RCC 7860 (cell line): Measurements from ENCODE around the gene SLC7A10.
"Not testable (repeated sequence)": the region's sequence is repeated elsewhere in the genome, so short reads cannot be mapped to it uniquely, and the experiment has no call there.

Experiments
- DNase-seq: peaks from one replicate; pipeline ENCODE4 v3.0.0-alpha.2; 2015; ENCODE audit warnings: low spot score
- FAIRE-seq: peaks from 2 replicates; lab custom pipeline; 2012; peaks lifted over from hg19 to GRCh38; lab: Jason Lieb, UNC

Gene SLC7A10

DNA sequence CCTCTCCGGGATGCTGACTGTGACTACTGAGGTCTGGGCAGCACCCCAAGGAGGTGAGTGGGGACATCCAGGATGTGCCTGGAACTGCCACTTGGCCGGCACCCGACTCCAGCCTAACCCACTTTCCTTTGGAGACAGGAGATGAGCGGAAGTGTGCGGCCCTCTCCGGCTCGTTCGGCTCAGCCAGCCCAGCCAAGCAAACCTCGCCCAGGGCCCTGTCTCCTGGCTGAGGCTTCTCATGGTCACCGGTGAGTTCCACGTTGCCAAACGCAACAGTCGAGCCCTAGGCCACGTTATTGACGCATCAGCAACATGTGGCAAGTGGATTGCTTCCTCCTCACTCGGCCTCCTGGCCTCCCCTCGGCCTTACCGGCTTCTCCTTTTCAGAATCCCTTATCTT, 5.5 kb downstream of the SLC7A10 start:
- no peak for FAIRE-seq

DNA sequence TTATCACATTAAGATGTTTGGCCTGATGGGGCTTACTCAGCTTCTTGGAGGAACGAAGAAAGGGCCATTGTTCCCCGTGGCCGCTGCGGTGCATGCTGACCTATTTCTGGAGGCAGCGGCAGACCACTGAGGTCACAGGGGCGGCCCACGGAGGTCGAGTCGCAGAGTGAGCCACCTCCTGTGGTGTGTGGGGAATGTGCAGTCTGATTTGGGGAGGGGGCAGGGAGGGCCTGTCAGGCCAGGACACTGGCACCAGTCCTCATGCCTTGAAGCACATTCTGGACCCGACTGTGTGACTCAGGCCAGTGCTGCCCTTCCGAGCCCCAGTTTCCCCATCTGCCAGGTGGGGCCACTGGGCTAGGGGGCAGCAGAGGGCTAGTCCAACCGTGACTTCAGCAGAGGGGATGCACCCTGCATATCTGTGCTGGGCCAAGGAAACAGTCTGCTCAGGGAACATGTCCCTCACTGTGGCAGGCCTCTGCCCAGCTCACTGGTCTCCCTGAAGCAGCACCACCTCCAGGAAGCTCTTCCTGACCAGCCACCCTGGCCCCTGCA, 6.3 kb downstream of the SLC7A10 start:
- FAIRE-seq: no peak
- DNase-seq: no peak

More for the DNA sequence above, 5.5 kb downstream of the SLC7A10 start:
- no peak for DNase-seq

DNA sequence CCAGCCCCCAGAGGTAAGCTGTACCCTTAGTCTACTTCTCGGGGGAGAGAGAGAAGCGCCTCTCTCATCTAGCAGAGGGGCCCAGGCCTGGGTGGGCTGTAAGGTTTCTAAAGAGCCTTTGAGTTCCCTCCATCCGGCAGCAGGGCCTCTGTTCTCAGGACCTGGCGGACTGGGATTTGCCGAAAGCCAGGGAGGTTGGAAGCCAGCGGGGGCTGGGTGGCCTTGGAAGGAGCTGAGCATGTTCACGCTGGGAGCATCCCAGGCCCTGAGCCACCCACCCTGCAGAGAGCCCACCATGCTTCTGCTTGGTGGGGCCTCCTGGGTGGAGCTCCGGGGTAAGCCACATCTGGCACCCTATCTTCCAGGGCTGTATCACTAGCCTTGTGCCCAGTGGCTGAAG, 7.8 kb downstream of the SLC7A10 start:
- DNase-seq (no peak), FAIRE-seq (no peak)

DNA sequence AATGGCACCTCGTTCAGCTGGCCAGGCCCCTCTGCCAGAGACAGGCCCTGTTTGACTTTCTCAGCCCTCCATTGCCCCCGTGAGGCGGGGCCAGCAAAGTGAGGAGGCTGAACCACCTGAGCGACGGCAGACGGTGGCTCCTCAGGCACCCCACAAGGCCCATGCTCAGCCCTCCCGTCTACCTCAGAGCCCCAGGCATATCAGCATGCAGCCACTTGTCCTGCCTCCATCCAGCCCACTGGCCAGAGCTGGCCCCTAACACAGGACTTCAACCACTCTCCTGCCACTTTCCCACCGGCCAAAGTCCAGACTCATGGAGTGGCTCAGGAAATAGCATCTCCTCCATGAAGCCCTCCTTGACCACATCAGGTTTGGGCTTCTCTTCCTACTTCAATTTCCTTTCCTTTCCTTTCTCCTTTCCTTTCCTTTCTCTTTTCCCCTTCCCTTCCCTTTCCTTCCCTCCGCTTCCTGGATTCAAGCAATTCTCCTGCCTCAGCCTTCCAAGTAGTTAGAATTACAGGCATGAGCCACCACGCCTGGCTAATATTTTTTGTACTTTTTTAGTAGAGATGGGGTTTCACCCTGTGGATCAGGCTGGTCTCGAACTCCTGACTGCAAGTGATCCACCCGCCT, 9.3 kb downstream of the SLC7A10 start:
- FAIRE-seq (no peak), DNase-seq (no peak)

DNA sequence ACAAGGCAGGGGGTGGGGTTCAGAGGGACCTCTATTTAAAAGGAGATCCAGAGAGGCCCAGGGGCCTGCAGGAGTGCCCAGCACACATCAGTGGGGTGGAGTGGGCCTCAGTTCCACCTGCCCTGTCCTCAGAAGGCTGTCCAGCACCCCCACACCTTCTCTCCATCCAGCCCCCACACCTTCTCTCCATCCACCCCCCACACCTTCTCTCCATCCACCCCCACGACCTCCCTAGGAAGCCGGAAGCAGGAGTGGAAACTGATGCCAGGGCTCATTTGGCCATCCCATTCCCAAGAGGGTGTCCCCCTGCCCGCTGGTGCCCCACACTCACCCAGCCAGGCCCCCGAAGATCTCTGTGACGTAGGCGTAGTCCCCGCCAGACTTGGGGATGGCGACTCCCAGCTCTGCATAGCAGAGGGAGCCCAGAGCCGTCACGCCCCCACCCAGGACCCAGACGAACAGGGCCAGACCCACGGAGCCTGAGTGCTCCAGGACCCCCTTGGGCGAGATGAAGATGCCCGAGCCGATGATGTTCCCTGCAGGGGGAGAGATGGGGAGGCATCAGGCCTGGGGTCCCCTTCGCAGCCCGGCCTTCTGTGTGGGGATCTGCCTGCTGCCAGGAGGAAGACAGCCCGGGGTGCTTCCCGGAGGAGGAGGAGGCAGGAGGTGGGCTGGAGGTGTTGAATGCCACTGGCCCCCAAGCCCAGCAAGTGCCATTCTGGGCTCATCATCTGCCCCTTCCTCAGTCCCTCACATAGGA, 10.0 kb downstream of the SLC7A10 start:
- no peak for FAIRE-seq
- no peak for DNase-seq

DNA sequence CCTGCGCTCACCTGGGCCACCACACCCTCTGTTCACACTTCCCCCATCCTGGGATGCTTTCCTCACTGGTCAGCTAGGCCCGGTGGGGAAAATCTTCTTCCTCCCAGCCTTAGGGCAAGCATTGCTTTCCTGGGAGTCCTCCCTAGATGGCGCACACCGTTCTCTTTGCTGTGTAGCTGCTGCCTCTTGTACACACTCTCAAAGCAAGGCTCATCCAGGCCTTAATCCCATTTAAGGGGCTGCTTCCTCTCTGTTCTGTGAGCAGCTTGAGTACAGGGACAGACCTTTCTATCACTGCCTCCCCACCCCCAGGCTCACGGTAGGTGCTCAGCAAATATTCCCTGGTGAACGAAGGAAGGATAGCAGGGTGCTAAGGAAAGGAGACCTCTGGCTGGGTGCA, 11.1 kb downstream of the SLC7A10 start:
- FAIRE-seq (no peak), DNase-seq (no peak)

DNA sequence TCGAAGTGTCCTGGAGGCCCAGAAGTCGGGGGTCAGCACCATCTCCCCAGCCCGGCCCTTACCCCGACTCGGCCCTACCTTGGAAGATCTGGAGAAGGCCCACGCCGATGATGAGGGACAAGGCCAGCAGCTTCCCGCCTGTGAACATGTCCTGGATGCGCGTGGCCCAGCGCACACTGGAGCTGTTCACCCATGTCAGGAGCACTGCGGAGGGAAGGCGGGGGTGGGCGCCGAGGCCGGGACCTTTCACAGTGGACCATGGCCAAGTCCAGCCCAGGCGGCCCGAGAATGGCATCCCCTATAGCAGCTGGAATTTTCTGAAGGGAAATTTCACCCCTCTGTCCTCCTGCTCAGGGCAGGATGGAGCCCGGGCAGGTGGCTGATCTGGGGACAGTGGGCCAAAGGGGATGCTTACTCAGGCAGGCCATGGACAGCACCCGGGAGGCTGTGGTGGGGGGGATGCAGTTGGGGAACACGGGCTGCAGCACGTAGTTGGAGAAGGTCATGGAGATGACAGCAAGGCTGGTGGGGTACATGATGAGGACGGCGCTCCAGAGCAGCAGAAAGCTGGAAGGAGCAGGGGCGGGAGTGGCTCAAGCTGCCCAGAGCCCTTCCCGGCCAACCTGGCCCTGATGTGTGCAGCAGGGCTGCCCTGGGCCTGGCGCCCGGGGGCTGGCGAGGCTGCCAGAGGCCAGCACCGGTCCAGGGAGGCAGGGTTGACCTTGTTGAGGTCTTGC, 13.0 kb downstream of the SLC7A10 start:
- DNase-seq (no peak), FAIRE-seq (no peak)

DNA sequence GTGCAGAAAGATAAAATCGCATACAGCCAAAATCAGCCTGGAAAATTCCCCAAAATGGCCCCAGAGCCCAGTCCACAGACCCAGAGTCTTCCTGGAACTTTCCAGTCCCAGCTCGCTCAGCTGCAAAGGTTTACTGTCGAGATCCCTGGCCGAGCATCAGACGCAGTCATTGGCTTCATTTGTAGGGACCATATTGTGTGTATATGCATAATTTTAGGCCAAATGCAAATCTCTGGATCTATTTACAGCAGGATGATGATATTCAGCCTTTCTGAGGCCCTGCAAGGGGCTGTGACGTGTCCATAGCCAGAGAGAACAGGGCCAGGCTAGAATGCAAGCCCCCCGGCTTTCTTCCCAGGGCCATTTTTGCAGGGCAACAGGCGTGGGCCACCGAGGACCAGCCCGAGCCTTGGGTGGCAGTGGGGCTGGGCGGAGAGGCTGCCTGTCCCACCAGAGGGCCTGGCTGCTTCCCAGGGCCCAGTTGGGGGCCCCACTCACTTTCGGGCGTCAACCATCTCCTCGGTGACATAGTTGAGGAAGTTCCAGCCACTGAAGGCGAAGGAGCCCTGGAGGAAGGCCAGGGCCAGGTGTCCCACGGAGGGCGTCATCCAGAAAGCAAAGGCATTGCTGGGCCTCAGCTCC, 13.7 kb downstream of the SLC7A10 start:
- no peak for FAIRE-seq
- DNase-seq: no peak

DNA sequence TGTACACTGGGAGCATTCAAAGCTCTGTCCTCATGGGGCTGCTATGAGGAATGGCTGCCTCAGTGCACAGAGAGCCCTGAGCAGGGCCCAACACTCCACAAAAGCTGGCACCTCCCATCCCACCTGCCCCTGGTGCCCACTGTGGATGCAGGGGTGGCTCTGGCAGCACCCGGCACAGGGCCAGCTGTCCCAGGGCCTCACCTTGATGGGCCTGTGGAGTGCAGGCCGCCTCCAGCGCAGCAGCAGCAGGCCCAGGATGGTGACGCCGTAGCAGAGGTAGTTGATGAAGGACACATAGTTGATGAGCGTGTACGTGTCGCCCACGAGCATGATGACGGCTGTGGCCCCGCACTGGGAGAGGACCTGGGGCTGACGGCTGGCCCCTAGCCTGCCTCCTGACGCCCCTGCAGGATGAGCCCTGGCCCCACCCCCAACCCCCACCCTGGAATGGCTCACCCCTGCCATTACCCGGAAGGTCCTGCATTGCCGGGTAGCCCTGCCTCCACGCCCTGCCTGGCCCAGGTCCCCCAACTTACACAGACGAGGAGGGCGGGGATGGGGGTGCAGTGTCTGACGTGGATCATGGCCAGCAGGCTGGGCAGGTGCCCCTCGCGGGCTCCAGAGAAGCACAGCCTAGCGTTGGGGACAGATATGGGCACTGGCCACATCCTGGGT, 15.2 kb downstream of the SLC7A10 start:
- DNase-seq: no peak
- FAIRE-seq: no peak

DNA sequence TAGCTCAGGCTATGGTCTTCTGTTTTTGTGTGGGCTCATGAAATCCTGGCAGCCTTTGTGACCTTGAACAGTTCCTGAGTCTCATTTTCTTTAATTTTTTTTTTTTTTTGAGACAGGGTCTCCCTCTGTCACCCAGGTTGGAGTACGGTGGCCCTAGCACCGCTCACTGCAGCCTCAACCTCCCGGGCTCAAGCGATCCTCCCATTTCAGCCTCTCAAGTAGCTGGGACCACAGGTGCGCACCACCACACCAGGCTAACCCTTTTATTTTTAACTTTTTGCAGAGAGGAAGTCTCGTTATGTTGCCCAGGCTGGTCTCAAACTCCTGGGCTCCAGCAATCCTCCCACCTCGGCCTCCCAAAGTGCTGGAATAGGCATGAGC, 15.8 kb downstream of the SLC7A10 start:
- not testable (repeated sequence) for DNase-seq, FAIRE-seq

DNA sequence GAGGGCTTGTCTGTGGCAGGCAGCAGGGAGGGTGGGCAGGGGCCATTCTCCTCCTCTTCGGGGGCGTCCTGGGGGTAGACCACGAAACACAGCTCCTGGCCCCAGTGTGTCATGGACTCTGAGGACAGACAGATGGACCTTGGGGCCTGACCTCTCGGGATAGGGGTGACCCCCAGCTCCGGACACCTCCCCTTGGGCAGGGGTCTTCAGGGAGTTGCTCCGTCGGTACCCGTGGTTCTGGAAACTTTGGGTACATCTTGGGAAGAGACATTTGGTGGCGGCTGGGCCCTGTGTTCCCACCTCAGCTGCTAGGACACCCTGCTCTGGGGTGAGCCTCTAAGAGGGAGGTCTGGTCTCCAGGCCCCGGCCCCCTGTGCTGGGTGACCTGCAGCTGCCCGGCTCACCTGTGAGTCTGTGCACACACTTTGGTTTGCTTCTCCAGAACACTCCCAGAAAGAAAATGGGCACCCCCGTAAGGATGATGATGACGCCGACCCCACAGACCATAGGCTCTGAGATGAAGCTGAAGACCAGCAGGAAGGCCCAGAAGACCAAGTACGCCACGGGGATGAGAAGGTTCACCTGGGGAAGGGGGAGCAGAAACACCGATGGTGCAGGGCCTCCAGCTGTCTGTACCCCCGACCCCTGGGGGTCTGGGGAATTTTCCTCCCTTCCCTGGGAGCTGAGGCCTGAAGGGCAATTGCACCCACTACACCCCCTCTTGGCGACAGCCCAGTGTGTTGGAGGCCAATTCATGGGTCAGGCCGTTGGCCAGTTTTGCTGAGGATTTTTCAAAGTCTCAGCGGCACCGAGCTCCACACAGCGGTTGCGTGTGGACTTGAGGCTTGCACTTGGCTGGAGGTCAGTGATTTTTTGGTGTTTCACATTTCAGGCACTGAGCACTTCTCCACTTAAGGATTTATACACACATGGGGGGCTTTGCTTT, 16.5 kb downstream of the SLC7A10 start:
- no peak for FAIRE-seq

DNA sequence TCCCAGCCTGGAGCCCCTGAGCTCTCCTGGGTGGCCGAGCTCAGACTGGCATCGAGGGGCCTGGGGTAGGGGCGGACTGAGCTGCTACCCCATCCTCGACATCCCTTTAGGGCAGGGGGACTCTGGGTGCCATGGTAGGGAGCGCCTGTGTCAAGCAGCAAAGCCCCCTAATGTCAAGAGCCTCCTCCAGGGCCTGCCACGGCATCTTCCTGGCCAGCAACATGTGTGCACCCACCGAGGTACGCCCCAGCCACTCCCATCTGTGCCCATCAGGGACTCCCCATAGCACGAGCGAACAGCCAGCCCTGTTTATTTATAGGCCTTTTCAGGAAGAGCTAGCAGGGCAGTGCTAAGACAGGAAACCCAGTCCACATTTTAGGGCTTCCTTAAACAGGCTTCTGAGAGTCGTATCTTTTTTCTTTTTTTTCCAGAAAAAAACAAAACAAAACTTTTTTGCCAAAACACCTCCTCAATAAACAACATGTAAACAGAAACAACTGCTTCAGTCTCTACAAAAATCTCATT, 17.2 kb downstream of the SLC7A10 start:
- DNase-seq (no peak), FAIRE-seq (no peak)

More for the DNA sequence above, 16.5 kb downstream of the SLC7A10 start:
- no peak for DNase-seq

DNA sequence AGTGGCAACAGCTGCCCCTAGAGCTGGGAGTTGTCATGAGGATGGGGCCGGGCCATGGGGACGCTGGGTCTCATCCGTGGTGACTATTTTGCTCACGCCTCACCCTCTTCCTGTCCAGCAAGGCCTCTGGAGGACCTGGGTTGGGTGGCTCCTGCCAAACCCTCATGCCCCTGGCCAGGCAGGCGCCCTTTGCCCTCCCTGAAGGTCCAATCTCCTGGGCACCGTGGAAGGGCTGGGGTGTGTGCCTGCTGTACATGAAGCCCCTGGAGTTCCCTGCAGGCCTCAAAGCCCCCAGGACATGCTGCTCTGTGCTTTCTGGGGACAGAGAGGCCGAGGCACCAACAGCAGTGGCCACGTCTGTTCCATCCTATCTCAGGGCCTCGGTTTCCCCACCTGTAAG, 17.7 kb downstream of the SLC7A10 start:
- DNase-seq (no peak), FAIRE-seq (no peak)

DNA sequence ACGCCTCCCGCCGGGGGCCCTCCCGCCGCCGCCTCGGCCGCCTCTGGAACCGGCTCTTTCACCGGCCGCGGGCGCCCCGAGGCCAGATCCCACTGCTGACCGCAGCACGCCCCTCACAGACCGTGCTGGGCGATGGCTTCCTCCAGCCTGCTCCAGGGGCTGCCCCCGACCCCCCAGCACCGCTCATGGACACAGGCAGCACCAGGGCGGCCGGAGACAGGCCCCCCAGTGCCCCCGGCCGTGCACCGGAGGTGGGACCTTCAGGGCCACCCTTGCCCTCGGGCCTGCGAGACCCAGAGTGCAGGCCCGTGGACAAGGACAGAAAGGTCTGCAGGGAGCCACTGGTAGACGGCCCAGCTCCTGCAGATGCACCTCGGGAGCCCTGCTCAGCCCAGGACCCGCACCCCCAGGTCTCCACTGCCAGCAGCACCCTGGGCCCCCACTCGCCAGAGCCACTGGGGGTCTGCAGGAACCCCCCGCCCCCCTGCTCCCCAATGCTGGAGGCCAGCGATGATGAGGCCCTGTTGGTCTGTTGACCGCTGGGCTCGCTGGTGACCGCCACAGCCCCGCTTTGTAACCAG, 18.5 kb downstream of the SLC7A10 start:
- FAIRE-seq (no peak), DNase-seq (no peak)

DNA sequence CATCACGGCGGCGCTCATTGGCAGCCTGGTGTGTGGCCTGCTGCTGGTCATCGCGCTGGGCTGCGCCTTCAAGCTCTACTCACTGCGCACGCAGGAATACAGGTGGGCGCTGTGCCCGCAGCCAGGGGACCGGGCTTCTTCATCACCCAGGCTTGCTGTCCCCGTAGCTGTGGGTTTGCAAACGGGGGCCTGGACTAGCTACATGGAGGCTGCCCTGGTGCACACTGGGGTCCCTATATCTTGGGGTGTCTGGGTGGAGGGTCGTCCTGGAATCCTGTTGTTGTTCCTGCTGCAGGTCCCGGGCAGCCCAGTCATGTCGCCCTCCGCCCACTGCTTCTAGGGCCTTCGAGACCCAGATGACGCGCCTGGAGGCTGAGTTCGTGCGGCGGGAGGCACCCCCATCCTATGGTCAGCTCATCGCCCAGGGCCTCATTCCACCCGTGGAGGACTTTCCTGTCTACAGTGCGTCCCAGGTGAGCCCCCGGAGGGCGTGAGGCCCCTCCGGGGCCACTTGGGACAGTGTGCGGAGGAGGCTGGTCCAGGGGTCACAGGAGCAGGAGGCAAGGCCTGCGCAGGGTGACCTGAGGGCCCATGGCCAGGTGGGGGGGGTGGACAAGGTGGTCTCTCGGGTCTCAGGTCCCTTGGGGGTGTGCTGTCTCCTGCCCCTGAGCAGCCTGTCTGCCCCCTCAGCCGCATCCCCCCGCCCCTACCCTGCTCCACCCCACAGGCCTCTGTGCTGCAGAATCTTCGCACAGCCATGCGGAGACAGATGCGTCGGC, 19.2 kb downstream of the SLC7A10 start:
- DNase-seq (no peak), FAIRE-seq (no peak)

DNA sequence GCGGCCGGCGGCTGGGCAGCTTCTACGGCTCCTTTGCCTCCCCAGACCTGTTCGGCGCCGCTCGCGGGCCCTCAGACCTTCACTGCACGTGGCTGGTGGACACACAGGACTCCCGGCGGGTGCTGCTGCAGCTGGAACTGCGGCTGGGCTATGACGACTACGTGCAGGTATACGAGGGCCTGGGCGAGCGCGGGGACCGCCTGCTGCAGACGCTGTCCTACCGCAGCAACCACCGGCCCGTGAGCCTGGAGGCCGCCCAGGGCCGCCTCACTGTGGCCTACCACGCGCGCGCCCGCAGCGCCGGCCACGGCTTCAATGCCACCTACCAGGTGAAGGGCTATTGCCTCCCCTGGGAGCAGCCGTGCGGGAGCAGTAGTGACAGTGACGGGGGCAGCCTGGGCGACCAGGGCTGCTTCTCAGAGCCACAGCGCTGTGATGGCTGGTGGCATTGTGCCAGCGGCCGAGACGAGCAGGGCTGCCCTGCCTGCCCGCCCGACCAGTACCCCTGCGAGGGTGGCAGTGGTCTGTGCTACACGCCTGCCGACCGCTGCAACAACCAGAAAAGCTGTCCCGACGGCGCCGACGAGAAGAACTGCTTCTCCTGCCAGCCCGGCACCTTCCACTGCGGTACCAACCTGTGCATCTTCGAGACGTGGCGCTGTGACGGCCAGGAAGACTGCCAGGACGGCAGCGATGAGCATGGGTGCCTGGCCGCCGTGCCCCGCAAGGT, 20.0 kb downstream of the SLC7A10 start:
- no peak for FAIRE-seq
- no peak for DNase-seq

DNA sequence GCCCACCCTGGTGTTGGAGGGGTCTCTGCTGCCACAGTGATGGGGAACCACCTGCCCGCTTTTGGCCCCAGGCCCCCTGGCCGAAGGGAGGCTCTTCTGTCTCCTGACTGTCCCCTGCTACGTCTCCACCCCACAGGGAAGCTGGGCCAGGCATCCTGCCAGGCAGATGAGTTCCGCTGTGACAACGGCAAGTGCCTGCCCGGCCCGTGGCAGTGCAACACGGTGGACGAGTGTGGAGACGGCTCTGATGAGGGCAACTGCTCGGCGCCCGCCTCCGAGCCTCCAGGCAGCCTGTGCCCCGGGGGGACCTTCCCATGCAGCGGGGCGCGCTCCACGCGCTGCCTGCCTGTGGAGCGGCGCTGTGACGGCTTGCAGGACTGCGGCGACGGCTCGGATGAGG, 20.5 kb downstream of the SLC7A10 start:
- DNase-seq (no peak), FAIRE-seq (no peak)
